Type B pancreatic cell (in vitro differentiated cells): ENCODE results near the gene IL1RAPL1. TPM values are rescaled to one million over a fixed set of nuclear protein-coding genes. Genes with fewer than 3 reads are reported as not detected.

Experiments used
- DNase-seq: peaks from one replicate; pipeline ENCODE4 v3.0.0; 2021; ENCODE audit warnings: mixed read lengths; ENCODE audit not compliant: unreplicated experiment; ENCODE audit errors: extremely low spot score
- H3K27ac Mint-ChIP-seq: 2 replicates; pipeline ENCODE4 v1.8.0; 2021; ENCODE audit warnings: mild to moderate bottlenecking, mixed read lengths
- H3K27me3 Mint-ChIP-seq: 2 replicates; pipeline ENCODE4 v1.8.0; 2021; ENCODE audit warnings: mixed read lengths
- H3K36me3 Mint-ChIP-seq: 2 replicates; pipeline ENCODE4 v1.8.0; 2021; ENCODE audit warnings: mixed read lengths
- H3K4me1 Mint-ChIP-seq: one replicate; pipeline ENCODE4 v1.8.0; 2021; ENCODE audit warnings: mixed read lengths; ENCODE audit not compliant: unreplicated experiment
- H3K4me3 Mint-ChIP-seq: 2 replicates; pipeline ENCODE4 v1.8.0; 2021; ENCODE audit warnings: mild to moderate bottlenecking, mixed read lengths
- H3K9me3 Mint-ChIP-seq: 2 replicates; pipeline ENCODE4 v1.8.0; 2021; ENCODE audit warnings: mixed read lengths
- CTCF ChIP-seq: fragments of 200-600 bp; sonication (generic); conservative IDR thresholded peaks from 2 replicates; pipeline ENCODE4 v1.5.0; 2021; ENCODE audit warnings: antibody characterized with exemption, mild to moderate bottlenecking
- total RNA-seq: library from RNA; stranded (reverse); gene quantifications from 2 replicates; pipeline ENCODE4 v1.2.1, GENCODE V29; 2021; ENCODE audit warnings: low replicate concordance

The IL1RAPL1 gene
- total RNA-seq, 1 donor from 2014 or later = 2.6 TPM

- H3K27ac Mint-ChIP-seq = no peak overlapping the region
- no peak for TF ChIP-seq CTCF
- no peak for DNase-seq
- no peaks in the 10 kb centered on the region for H3K27me3 Mint-ChIP-seq
- H3K4me1 Mint-ChIP-seq = peaks cover 8% of the 10 kb centered on the region
- no peaks in the 10 kb centered on the region for H3K9me3 Mint-ChIP-seq
- H3K36me3 Mint-ChIP-seq = no peaks in the 10 kb centered on the region
- H3K4me3 Mint-ChIP-seq = no peak overlapping the region
Measured at GRCh38 chrX:29872831-29873230, 1285.6 kb downstream of the IL1RAPL1 start.

- no peak for DNase-seq
- Mint-ChIP-seq H3K27ac (no peak overlapping the region), H3K27me3 (no peaks in the 10 kb centered on the region), H3K4me3 (no peak overlapping the region), H3K4me1 (peaks cover 8% of the 10 kb centered on the region), H3K36me3 (no peaks in the 10 kb centered on the region), H3K9me3 (no peaks in the 10 kb centered on the region)
- no peak for TF ChIP-seq CTCF
Measured at GRCh38 chrX:29876733-29877132, 1289.5 kb downstream of the IL1RAPL1 start.

GRCh38 chrX:29880977-29881376 lies 1293.7 kb downstream of the IL1RAPL1 start:
- Mint-ChIP-seq H3K9me3 (no peaks in the 10 kb centered on the region), H3K4me1 (peaks cover 8% of the 10 kb centered on the region), H3K27ac (no peak overlapping the region), H3K27me3 (no peaks in the 10 kb centered on the region), H3K4me3 (no peak overlapping the region), H3K36me3 (no peaks in the 10 kb centered on the region)
- TF ChIP-seq CTCF = no peak
- no peak for DNase-seq

- Mint-ChIP-seq H3K27ac (no peak overlapping the region), H3K9me3 (no peaks in the 10 kb centered on the region), H3K4me3 (no peak overlapping the region), H3K4me1 (no peaks in the 10 kb centered on the region), H3K27me3 (no peaks in the 10 kb centered on the region), H3K36me3 (no peaks in the 10 kb centered on the region)
- DNase-seq = no peak
- TF ChIP-seq CTCF = no peak
Measured at GRCh38 chrX:29890004-29890403, 1302.8 kb downstream of the IL1RAPL1 start.

GRCh38 chrX:29890646-29891200 lies 1303.5 kb downstream of the IL1RAPL1 start:
- H3K27ac Mint-ChIP-seq = no peak overlapping the region
- no peak for DNase-seq
- no peaks in the 10 kb centered on the region for H3K9me3 Mint-ChIP-seq
- H3K36me3 Mint-ChIP-seq = no peaks in the 10 kb centered on the region
- H3K27me3 Mint-ChIP-seq = no peaks in the 10 kb centered on the region
- no peaks in the 10 kb centered on the region for H3K4me1 Mint-ChIP-seq
- H3K4me3 Mint-ChIP-seq = no peak overlapping the region
- TF ChIP-seq CTCF = no peak

GRCh38 chrX:29902004-29902403 lies 1314.8 kb downstream of the IL1RAPL1 start:
- no peaks in the 10 kb centered on the region for H3K4me1 Mint-ChIP-seq
- H3K27ac Mint-ChIP-seq = no peak overlapping the region
- H3K4me3 Mint-ChIP-seq = no peak overlapping the region
- no peak for DNase-seq
- no peak for TF ChIP-seq CTCF
- H3K36me3 Mint-ChIP-seq = no peaks in the 10 kb centered on the region
- H3K9me3 Mint-ChIP-seq = no peaks in the 10 kb centered on the region
- no peaks in the 10 kb centered on the region for H3K27me3 Mint-ChIP-seq
